Measurements from ENCODE around the gene KDM2A.
"Not testable (repeated sequence)": the region's sequence is repeated elsewhere in the genome, so short reads cannot be mapped to it uniquely, and the experiment has no call there.

The KDM2A gene

GRCh38 chr11:67239783-67240575 lies 120.9 kb downstream of the KDM2A start:
- DNase-seq: peak; percentile 96

- DNase-seq: peak; percentile 35
Observed at GRCh38 chr11:67240576-67241389, 121.7 kb downstream of the KDM2A start.

- no peak for DNase-seq
Observed at GRCh38 chr11:67242548-67242947, 123.5 kb downstream of the KDM2A start.

GRCh38 chr11:67243051-67243450 lies 124.0 kb downstream of the KDM2A start:
- no peak for DNase-seq

- DNase-seq: no peak
Observed at GRCh38 chr11:67245046-67245445, 126.0 kb downstream of the KDM2A start.

- DNase-seq: no peak
Observed at GRCh38 chr11:67247946-67248550, 129.0 kb downstream of the KDM2A start.

- DNase-seq: no peak
Observed at GRCh38 chr11:67248653-67249052, 129.6 kb downstream of the KDM2A start.

- DNase-seq: no peak
Observed at GRCh38 chr11:67250059-67251043, 131.3 kb downstream of the KDM2A start.

- DNase-seq: no peak
Observed at GRCh38 chr11:67251841-67252240, 132.8 kb downstream of the KDM2A start.

- no peak for DNase-seq
Observed at GRCh38 chr11:67252831-67253239, 133.8 kb downstream of the KDM2A start.

- no peak for DNase-seq
Observed at GRCh38 chr11:67253872-67254624, 135.0 kb downstream of the KDM2A start.

GRCh38 chr11:67254798-67255197 lies 135.7 kb downstream of the KDM2A start:
- DNase-seq: no peak

- DNase-seq: no peak
Observed at GRCh38 chr11:67255353-67255752, 136.3 kb downstream of the KDM2A start.

GRCh38 chr11:67255864-67256263 lies 136.8 kb downstream of the KDM2A start:
- no peak for DNase-seq

- DNase-seq: no peak
Observed at GRCh38 chr11:67256477-67257135, 137.5 kb downstream of the KDM2A start.

- no peak for DNase-seq
Observed at GRCh38 chr11:67260406-67260805, 141.3 kb downstream of the KDM2A start.

GRCh38 chr11:67260885-67261639 lies 142.0 kb downstream of the KDM2A start:
- DNase-seq: not testable (repeated sequence)

GRCh38 chr11:67261640-67261945 lies 142.5 kb downstream of the KDM2A start:
- no peak for DNase-seq

GRCh38 chr11:67261946-67262681 lies 143.1 kb downstream of the KDM2A start:
- no peak for DNase-seq

Data from NCI-H1048 (cell line).